Right ventricle myocardium superior (tissue), 1 donor: Measurements from ENCODE around the gene TNIK. TPM values are rescaled to one million over a fixed set of nuclear protein-coding genes. Genes with fewer than 3 reads are reported as not detected.
A peak's percentile ranks its signal among the peaks of the same experiment; 100 is the strongest.

ENCODE experiments used
- ATAC-seq: fragments of 200-7000 bp; cut with Tn5 transposase; one replicate; pipeline ENCODE4 v1.9.1; 2020; ENCODE audit warnings: mild to moderate bottlenecking; ENCODE audit not compliant: poor library complexity
- DNase-seq: peaks from one replicate; pipeline ENCODE4 v3.0.0-alpha.2; 2020
- intact Hi-C: fragments of 100-400 bp; cut with DNase I; formaldehyde crosslinking; loops from one replicate; pipeline ENCODE4 v1.11.2; 2022
- total RNA-seq: library from RNA; stranded (reverse); fragmentation: NEBNext Ultra II Directional; extraction: Animal tissue kit (Norgen Biotek cat#: 25700); gene quantifications from one replicate; pipeline ENCODE4 v1.2.1, GENCODE V29; 2021
- donor health status: DM: no; HTN: yes; CAD: no; lungs with severe emphysema.

Gene TNIK
- total RNA-seq, 1 donor from 2014 or later = 22.5 TPM

GRCh38 chr3:171266034-171266739 is 194.0 kb downstream of the TNIK start:
- intact Hi-C loops = loop anchor here (10.0 kb wide), 1 partner anchor 71 kb away; no protein-coding TSS in a partner anchor
- DNase-seq (no peak), ATAC-seq (peak; percentile 58)

DNA sequence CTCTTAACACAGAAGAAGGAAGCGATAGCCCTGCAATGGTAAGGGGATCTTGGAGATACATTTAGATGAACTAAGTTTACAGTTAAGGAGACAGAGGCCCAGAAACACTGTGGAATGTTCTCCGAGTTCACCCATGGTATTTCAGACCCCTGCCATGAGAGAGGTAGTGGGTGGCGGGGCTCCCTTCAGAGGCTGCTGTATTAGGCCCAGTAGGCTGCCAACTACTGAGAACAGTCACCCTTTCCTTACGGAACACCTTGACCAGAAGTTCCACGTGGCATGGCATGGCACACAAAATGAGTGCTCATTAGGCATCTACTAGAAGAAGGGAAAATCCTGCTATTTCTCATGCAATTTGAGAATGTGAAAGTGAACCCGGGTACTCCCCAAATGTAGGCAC is 195.4 kb downstream of the TNIK start:
- DNase-seq (no peak), ATAC-seq (no peak)
- intact Hi-C loops = loop anchor here (10.0 kb wide), 1 partner anchor 70 kb away; no protein-coding TSS in a partner anchor

GRCh38 chr3:171262431-171262830 is 197.8 kb downstream of the TNIK start:
- no peak for DNase-seq
- intact Hi-C loops = loop anchor here (10.0 kb wide), 1 partner anchor 68 kb away; no protein-coding TSS in a partner anchor
- no peak for ATAC-seq

DNA sequence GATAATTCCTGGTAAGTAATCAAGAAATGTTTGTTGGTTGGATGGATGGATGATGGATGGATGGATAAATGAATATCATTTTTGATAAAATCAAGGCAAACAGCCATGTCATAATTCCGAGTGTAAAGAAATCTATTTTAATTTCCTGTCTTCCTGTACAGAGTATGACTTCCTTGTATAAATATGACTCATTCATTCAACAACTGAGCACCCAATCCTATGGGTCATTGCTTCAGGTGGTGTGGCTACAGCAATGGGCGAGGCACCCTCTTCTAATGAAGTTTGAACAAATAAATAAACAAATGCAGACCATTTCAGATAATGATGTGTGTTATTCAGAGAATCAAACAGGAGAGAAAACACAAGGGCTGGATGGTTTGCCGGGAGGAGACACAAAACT is 198.7 kb downstream of the TNIK start:
- intact Hi-C loops = loop anchor here (10.0 kb wide), 1 partner anchor 67 kb away; no protein-coding TSS in a partner anchor
- DNase-seq (no peak), ATAC-seq (no peak)

DNA sequence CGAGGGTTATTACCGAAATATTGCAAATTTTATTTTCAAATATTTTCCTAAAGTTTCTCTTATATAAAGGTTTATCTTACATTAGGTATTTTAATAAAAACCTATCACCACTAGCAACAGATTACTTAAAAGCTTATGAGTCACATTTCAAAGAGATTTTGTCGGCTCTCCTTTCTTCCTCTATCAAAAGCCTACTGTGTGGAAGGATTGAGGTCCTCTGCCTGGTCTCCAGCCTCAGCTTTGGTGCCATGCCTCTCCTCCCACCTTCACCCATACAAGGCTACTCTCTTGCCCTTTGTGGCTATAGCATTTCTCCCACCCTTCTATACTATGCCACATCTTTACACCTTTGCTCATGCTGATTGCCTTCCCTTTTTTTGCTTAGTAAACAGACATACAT is 199.3 kb downstream of the TNIK start:
- DNase-seq (no peak), ATAC-seq (no peak)
- intact Hi-C loops = loop anchor here (10.0 kb wide), 1 partner anchor 66 kb away; no protein-coding TSS in a partner anchor

- no peak for DNase-seq
- intact Hi-C loops = loop anchor here (10.0 kb wide), 1 partner anchor 66 kb away; no protein-coding TSS in a partner anchor
- no peak for ATAC-seq
Measured at GRCh38 chr3:171260466-171260865, 199.7 kb downstream of the TNIK start.

DNA sequence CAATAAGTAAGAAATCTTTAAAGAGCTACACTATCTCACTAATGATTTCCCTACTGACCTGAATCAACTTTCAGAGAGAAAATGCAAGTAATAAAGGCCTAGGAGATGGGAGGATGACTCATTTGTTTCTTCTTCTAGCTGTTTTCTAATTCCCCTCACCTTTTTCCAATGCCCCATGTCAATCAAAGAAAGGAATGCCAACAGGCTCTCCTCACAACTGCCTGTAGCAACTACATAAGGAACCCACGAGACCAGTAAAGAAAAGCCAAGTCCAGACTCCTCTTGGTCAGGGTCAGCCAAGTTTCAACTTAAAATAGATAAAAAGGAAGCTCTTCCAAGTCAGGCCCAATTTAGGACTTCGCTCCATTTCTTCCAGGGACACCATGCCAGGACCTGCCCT is 201.9 kb downstream of the TNIK start:
- intact Hi-C loops = no loop called here
- ATAC-seq (peak; percentile 88), DNase-seq (no peak)

GRCh38 chr3:171257251-171258203 is 202.7 kb downstream of the TNIK start:
- DNase-seq = no peak
- intact Hi-C loops = no loop called here
- ATAC-seq = peak; percentile 41

DNA sequence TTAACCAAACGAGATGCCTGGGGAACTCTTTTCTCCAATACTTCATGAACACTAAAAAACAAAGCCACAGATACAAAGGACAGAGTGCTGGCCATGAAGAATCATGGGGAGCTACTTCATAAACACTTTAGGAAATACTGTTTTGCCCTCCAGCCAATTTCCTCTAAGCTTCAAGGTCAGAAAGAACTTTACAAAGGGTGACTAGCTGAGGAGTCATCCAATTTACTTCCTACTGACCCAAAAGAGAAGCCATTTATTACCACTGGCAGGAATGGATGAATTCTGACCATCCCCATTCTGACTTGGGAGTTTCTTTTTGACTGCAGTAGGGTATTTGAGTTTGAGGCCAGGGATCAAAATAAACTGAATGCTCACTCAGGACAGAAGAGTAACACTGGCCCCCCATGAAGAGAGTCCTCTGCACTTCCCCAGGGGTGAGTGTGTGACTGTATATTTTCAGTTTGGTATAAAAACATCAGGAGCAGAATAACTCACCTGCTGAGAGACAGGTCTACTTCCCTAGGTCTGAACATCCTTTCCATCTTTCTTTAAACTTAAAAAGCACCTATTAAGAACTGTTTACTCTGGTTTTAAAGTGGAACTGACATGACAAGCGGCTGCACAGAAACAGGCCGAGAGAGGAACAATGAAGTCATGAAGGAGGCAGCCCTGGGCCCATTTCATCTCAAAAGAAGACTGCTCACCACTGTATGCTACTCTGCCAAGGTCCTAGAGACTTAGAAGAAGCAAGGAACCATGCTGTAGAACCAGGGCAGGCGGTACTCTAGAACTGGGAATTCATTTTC is 203.6 kb downstream of the TNIK start:
- no peak for DNase-seq
- ATAC-seq = no peak
- intact Hi-C loops = no loop called here

DNA sequence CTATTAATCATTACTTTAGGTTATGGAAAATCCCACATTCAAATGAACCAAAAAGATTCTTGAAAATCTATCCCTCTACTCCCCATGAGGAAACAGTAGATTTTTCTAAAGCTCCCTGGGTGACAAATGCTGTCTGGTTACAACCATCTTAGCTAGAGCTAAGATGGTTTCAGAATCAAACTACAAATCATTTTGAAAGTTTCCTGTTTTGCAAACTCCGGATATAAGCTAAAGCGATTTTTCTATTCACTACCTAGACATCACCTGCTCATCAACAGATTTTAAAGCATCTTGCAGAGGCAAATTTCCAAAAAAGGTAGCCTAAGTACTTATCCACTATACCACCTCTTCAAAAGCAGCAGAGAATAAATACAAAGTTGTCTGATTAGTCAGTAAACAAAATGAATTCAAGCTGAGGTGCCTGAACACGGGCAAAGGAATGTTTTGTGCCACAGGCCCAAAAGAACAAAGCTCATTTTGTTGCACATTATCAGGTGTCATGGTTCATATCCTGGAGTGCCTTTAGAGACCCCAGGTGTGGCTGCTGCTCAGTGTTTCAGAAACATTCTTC is 204.9 kb downstream of the TNIK start:
- ATAC-seq (no peak), DNase-seq (no peak)
- intact Hi-C loops = no loop called here

DNA sequence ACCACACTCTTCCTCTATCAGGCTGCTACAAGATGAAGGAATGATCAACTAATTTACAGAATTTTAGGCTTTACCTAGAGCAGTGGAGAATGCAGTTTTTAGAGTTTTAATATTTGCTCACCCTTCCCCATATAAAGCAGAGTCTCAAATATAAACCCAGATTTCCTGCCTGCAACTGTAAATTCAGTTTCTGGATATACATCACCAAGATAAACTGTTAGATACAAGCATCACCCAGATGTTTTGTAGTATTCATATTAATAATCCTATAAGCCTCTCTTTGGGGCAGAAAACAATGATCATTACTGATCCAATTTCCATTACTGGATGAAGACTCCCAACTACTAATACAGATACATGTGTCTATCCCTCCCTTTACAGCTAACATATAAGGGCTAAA is 205.9 kb downstream of the TNIK start:
- ATAC-seq = no peak
- DNase-seq = no peak
- intact Hi-C loops = no loop called here

- no peak for DNase-seq
- intact Hi-C loops = no loop called here
- ATAC-seq = no peak
Measured at GRCh38 chr3:171251835-171252234, 208.4 kb downstream of the TNIK start.

- ATAC-seq = no peak
- DNase-seq = no peak
- intact Hi-C loops = no loop called here
Measured at GRCh38 chr3:171250444-171250843, 209.8 kb downstream of the TNIK start.

GRCh38 chr3:171249245-171249644 is 211.0 kb downstream of the TNIK start:
- intact Hi-C loops = no loop called here
- ATAC-seq (no peak), DNase-seq (no peak)

GRCh38 chr3:171248426-171249111 is 211.6 kb downstream of the TNIK start:
- ATAC-seq = no peak
- DNase-seq = no peak
- intact Hi-C loops = no loop called here

DNA sequence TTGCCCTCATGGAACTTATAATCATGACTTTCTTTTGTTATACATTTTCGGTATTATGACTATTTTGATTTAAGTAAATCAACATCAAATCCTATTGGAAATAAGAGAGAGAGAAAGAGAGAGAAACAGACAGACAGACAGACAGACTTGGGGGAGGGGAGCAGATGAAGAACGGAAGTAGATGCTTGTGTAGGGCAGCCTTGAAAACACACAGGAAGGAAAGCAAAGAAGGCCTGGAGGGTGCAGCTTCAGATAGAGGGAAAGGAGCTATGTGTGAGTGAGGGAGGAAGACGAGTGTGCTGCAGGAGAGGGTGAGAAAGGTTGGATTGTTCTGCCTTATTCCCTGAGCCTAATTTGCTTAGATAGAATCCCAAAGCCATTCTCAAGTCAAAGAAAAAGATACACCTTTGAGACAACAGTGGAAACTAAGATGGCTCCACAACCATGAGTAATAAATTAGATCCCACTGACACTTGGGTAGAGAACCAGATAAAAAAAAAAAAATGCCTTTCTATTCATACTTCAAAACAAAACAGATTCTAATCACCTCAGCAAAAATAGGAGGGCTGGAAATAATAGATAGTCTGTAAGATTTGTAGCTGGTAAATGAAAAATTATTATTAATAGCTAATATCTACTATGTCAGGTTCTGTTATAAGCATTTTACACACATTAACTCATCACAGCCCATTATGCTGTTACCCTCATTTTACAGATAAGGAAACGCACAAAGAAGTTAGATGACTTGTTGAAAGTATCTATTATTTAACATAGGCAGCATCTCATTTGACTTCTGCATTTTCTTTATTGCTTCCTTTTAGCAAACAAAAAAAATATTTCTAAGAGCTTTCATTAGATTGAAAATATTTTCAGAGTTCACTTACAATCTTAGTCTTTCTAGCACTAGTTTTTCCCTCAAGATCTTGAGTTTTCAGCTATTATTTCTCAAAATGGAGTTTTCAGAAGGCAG is 214.1 kb downstream of the TNIK start:
- intact Hi-C loops = no loop called here
- no peak for DNase-seq
- no peak for ATAC-seq

- intact Hi-C loops = no loop called here
- no peak for ATAC-seq
- no peak for DNase-seq
Measured at GRCh38 chr3:171242951-171243350, 217.3 kb downstream of the TNIK start.
